Measurements from ENCODE around the gene ANAPC2. TPM values are rescaled to one million over a fixed set of nuclear protein-coding genes. Genes with fewer than 3 reads are reported as not detected.

The ANAPC2 gene
- total RNA-seq, 2 donors from 2014 or later, result 66.5 to 69.2 TPM

DNA sequence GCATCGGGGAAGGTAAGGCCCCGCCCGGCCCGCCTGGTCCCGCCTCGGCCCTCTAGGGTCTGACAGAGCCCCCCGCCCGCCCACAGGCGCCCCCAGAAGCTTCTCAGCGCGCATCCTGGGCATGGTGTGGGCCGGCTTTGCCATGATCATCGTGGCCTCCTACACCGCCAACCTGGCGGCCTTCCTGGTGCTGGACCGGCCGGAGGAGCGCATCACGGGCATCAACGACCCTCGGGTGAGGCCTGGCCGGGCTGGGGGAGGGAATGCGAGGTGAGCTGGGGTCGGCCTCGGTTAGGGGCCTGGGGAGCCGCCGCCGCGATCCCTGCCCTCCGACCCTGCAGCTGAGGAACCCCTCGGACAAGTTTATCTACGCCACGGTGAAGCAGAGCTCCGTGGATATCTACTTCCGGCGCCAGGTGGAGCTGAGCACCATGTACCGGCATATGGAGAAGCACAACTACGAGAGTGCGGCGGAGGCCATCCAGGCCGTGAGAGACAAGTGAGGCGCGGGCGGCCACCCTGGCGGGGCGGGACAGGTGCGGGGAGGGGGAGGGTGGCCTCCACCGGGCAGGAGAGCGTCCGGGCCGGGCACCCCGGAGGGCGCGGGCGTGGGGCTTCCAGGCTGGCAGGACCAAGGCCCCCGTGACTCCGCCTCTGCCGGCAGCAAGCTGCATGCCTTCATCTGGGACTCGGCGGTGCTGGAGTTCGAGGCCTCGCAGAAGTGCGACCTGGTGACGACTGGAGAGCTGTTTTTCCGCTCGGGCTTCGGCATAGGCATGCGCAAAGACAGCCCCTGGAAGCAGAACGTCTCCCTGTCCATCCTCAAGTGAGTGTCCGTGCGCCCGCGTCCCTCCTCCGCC is 25.6 kb downstream of the ANAPC2 start:
- Histone ChIP-seq H3K9ac (ENCODE audit: extremely low read depth, low read length, poor library complexity, severe bottlenecking) (no peak overlapping the region), H3K36me3 (ENCODE audit: control insufficient read depth, insufficient read depth, low read length) (no peaks in the 10 kb centered on the region), H3K27me3 (ENCODE audit: control insufficient read depth, insufficient read depth, low read length, poor library complexity, severe bottlenecking) (peaks cover 100% of the 10 kb centered on the region), H3K4me1 (ENCODE audit: control insufficient read depth, insufficient read depth, low read length) (no peaks in the 10 kb centered on the region), H3K4me3 (ENCODE audit: low read length) (no peak overlapping the region), H3K9me3 (ENCODE audit: control insufficient read depth, low read length) (no peaks in the 10 kb centered on the region), H3K27ac (ENCODE audit: low read depth, low read length) (no peak overlapping the region)
- peaks cover 95% of the 10 kb centered on the region for H3K27me3 Mint-ChIP-seq (ENCODE audit: insufficient read depth)
- no peak overlapping the region for H3K27ac Mint-ChIP-seq
- peak; percentile 80 for DNase-seq
- no peaks in the 10 kb centered on the region for H3K36me3 Mint-ChIP-seq (ENCODE audit: low read depth)
- H3K4me1 Mint-ChIP-seq, result no peaks in the 10 kb centered on the region
- peak overlapping the region; percentile 32 for H3K4me3 Mint-ChIP-seq
- WGBS, 2 experiments (ENCODE audit: insufficient coverage in 1 of 2, insufficient read length in 1 of 2), result 20 to 26% methylated on average over 32 to 74 of the region's 74 CpGs
- TF ChIP-seq, protein P1, sequence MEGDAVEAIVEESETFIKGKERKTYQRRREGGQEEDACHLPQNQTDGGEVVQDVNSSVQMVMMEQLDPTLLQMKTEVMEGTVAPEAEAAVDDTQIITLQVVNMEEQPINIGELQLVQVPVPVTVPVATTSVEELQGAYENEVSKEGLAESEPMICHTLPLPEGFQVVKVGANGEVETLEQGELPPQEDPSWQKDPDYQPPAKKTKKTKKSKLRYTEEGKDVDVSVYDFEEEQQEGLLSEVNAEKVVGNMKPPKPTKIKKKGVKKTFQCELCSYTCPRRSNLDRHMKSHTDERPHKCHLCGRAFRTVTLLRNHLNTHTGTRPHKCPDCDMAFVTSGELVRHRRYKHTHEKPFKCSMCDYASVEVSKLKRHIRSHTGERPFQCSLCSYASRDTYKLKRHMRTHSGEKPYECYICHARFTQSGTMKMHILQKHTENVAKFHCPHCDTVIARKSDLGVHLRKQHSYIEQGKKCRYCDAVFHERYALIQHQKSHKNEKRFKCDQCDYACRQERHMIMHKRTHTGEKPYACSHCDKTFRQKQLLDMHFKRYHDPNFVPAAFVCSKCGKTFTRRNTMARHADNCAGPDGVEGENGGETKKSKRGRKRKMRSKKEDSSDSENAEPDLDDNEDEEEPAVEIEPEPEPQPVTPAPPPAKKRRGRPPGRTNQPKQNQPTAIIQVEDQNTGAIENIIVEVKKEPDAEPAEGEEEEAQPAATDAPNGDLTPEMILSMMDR (conservative IDR thresholded peaks at IDR 0.05), result peak; percentile 37
- no peaks in the 10 kb centered on the region for H3K9me3 Mint-ChIP-seq

DNA sequence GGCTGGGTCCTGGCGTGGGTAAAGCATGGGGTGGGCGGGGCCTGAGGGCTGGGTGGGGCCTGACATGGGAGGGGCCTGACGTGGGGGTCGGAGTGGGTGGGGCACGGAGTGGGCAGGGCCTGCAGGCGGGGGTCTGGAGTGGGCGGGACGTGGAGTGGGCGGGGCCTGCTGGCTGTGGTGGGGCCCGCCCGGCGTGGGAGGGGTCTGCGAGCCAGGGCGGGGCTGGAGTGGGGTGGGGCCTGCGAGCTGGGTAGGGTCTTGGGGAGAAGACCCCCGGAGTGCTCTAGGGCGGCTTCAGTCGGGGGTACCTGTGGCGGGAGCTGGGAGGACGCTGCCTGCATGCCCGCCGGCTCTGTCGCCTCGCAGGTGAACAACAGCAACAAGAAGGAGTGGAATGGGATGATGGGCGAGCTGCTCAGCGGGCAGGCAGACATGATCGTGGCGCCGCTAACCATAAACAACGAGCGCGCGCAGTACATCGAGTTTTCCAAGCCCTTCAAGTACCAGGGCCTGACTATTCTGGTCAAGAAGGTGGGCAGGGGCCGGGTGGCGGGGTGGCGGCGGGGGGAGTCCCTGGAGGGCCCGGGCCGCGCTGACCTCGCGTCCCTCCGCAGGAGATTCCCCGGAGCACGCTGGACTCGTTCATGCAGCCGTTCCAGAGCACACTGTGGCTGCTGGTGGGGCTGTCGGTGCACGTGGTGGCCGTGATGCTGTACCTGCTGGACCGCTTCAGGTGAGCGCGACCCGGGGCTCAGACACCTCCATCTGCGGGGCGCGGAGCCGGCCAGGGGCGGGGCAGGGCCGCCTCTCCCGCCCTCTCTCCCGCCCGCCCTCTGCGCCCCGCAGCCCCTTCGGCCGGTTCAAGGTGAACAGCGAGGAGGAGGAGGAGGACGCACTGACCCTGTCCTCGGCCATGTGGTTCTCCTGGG is 26.5 kb downstream of the ANAPC2 start:
- Mint-ChIP-seq H3K27me3 (ENCODE audit: insufficient read depth) (peaks cover 95% of the 10 kb centered on the region), H3K9me3 (no peaks in the 10 kb centered on the region), H3K4me1 (no peaks in the 10 kb centered on the region), H3K36me3 (ENCODE audit: low read depth) (no peaks in the 10 kb centered on the region), H3K27ac (no peak overlapping the region), H3K4me3 (no peak overlapping the region)
- 26 to 42% methylated on average over 25 to 69 of the region's 71 CpGs for WGBS, 2 experiments (ENCODE audit: insufficient coverage in 1 of 2, insufficient read length in 1 of 2)
- Histone ChIP-seq H3K36me3 (ENCODE audit: control insufficient read depth, insufficient read depth, low read length) (no peaks in the 10 kb centered on the region), H3K27ac (ENCODE audit: low read depth, low read length) (no peak overlapping the region), H3K4me1 (ENCODE audit: control insufficient read depth, insufficient read depth, low read length) (no peaks in the 10 kb centered on the region), H3K27me3 (ENCODE audit: control insufficient read depth, insufficient read depth, low read length, poor library complexity, severe bottlenecking) (peaks cover 100% of the 10 kb centered on the region), H3K9ac (ENCODE audit: extremely low read depth, low read length, poor library complexity, severe bottlenecking) (no peak overlapping the region), H3K4me3 (ENCODE audit: low read length) (no peak overlapping the region), H3K9me3 (ENCODE audit: control insufficient read depth, low read length) (no peaks in the 10 kb centered on the region)
- TF ChIP-seq, protein P1 (conservative IDR thresholded peaks at IDR 0.05), result no peak
- DNase-seq, result peak; percentile 79

DNA sequence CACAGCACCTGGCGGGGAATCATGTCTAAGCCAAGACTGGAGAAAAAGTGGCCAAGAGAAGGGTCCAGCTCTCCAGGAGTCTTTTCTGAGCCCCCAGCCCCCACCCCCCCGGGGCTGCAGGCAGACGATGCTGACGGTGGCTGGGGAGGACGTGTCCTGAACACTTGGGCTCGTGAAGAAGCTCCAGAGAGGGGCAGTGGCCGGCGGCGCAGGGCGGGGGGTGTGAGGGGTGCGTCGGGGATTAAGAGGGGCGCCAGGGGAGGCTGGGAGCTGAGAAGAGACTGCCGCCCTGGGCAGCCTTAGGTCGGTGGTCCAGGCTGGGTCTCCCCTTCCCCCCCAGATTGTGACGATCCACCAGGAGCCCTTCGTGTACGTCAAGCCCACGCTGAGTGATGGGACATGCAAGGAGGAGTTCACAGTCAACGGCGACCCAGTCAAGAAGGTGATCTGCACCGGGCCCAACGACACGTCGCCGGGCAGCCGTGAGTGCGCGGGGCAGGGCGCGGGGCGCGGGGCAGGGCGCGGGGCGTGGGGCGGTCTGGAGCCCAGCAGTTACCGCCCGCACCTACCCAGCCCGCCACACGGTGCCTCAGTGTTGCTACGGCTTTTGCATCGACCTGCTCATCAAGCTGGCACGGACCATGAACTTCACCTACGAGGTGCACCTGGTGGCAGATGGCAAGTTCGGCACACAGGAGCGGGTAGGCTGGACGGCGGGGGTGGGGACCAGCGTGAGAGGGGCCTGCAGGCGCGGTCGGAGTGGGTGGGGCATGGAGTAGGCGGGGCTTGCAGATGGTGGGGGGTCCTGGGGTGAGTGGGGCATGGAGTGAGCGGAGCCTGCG is 27.4 kb downstream of the ANAPC2 start:
- no peaks in the 10 kb centered on the region for H3K9me3 ChIP-seq (ENCODE audit: control insufficient read depth, low read length)
- no peak overlapping the region for H3K4me3 Mint-ChIP-seq
- no peaks in the 10 kb centered on the region for H3K4me1 ChIP-seq (ENCODE audit: control insufficient read depth, insufficient read depth, low read length)
- H3K36me3 ChIP-seq (ENCODE audit: control insufficient read depth, insufficient read depth, low read length), result no peaks in the 10 kb centered on the region
- H3K27ac ChIP-seq (ENCODE audit: low read depth, low read length), result no peak overlapping the region
- H3K27me3 Mint-ChIP-seq (ENCODE audit: insufficient read depth), result peaks cover 94% of the 10 kb centered on the region
- no peaks in the 10 kb centered on the region for H3K9me3 Mint-ChIP-seq
- TF ChIP-seq, protein P1 (conservative IDR thresholded peaks at IDR 0.05), result no peak
- H3K4me3 ChIP-seq (ENCODE audit: low read length), result no peak overlapping the region
- no peak overlapping the region for H3K9ac ChIP-seq (ENCODE audit: extremely low read depth, low read length, poor library complexity, severe bottlenecking)
- H3K4me1 Mint-ChIP-seq, result no peaks in the 10 kb centered on the region
- DNase-seq, result no peak
- peaks cover 100% of the 10 kb centered on the region for H3K27me3 ChIP-seq (ENCODE audit: control insufficient read depth, insufficient read depth, low read length, poor library complexity, severe bottlenecking)
- WGBS, 2 experiments (ENCODE audit: insufficient coverage in 1 of 2, insufficient read length in 1 of 2), result 67 to 77% methylated on average over 30 to 56 of the region's 56 CpGs
- H3K36me3 Mint-ChIP-seq (ENCODE audit: low read depth), result no peaks in the 10 kb centered on the region
- H3K27ac Mint-ChIP-seq, result no peak overlapping the region
